Astrocyte of the spinal cord (primary cell): ENCODE measurements around the gene LHFPL2.

Experiments
- DNase-seq: peaks from one replicate; pipeline ENCODE4 v3.0.0; 2011; ENCODE audit warnings: low read depth, low spot score
- H3K4me3 ChIP-seq: 2 replicates; pipeline ENCODE4 v1.5.1; 2011; ENCODE audit warnings: low read depth, mild to moderate bottlenecking, low read length, moderate library complexity
- CTCF ChIP-seq: IDR thresholded peaks from 2 replicates; pipeline ENCODE4 v1.5.1; 2012; ENCODE audit warnings: low read depth, mild to moderate bottlenecking, low read length, inconsistent platforms
- in situ Hi-C: cut with HindIII; loops from 2 replicates; pipeline ENCODE4 v1.10.0; 2017; ENCODE audit warnings: low sequenced_read_pairs

The LHFPL2 gene

GRCh38 chr5:78610163-78610583 is 38.4 kb downstream of the LHFPL2 start:
- peak; percentile 2 for TF ChIP-seq CTCF
- no peak overlapping the region for H3K4me3 ChIP-seq
- peak; percentile 67 for DNase-seq
- in situ Hi-C loops, result no loop called here

GRCh38 chr5:78607864-78608263 is 40.7 kb downstream of the LHFPL2 start:
- H3K4me3 ChIP-seq, result no peak overlapping the region
- no peak for DNase-seq
- in situ Hi-C loops, result no loop called here
- no peak for TF ChIP-seq CTCF

GRCh38 chr5:78606241-78606640 is 42.3 kb downstream of the LHFPL2 start:
- no peak for TF ChIP-seq CTCF
- H3K4me3 ChIP-seq, result no peak overlapping the region
- in situ Hi-C loops, result no loop called here
- no peak for DNase-seq

GRCh38 chr5:78605611-78606010 is 43.0 kb downstream of the LHFPL2 start:
- H3K4me3 ChIP-seq, result no peak overlapping the region
- DNase-seq, result no peak
- TF ChIP-seq CTCF, result no peak
- in situ Hi-C loops, result no loop called here

- no peak overlapping the region for H3K4me3 ChIP-seq
- in situ Hi-C loops, result no loop called here
- no peak for DNase-seq
- no peak for TF ChIP-seq CTCF
Measured at GRCh38 chr5:78604689-78605285, 43.8 kb downstream of the LHFPL2 start.

GRCh38 chr5:78603636-78604175 is 44.9 kb downstream of the LHFPL2 start:
- TF ChIP-seq CTCF, result no peak
- in situ Hi-C loops, result no loop called here
- no peak overlapping the region for H3K4me3 ChIP-seq
- DNase-seq, result no peak
